Omental fat pad (tissue), 4 donors: ENCODE measurements around the gene AKR7A3. TPM values are rescaled to one million over a fixed set of nuclear protein-coding genes. Genes with fewer than 3 reads are reported as not detected.

Source experiments
- ATAC-seq: fragments of 150-250 bp; one replicate; pipeline ENCODE4 v1.9.1; 2016; ENCODE audit warnings: mild to moderate bottlenecking, moderate library complexity; ENCODE audit not compliant: low FRiP score
- DNase-seq: peaks from one replicate; pipeline ENCODE4 v3.0.0-alpha.2; 2019; ENCODE audit warnings: low spot score
- total RNA-seq, 4 donors: library from RNA; depleted of rRNA; stranded (reverse); fragments of >200 nt; gene quantifications; one replicate each; pipeline ENCODE4 v1.1.0, GENCODE V29; 2016
- TF ChIP-seq, protein P1 (sequence below), 3 donors: fragments of 450-650 bp; IDR thresholded peaks; one replicate each; pipeline ENCODE4 v1.5.1; 2016 to 2017; ENCODE audit warnings: antibody characterized with exemption in 3 of 3, mild to moderate bottlenecking in 3 of 3, moderate library complexity in 2 of 3

AKR7A3 gene
- total RNA-seq, 4 donors from 2014 or later = 0.37 to 1.7 (median 0.88) TPM

- ATAC-seq (no peak), DNase-seq (no peak)
- TF ChIP-seq, protein P1, sequence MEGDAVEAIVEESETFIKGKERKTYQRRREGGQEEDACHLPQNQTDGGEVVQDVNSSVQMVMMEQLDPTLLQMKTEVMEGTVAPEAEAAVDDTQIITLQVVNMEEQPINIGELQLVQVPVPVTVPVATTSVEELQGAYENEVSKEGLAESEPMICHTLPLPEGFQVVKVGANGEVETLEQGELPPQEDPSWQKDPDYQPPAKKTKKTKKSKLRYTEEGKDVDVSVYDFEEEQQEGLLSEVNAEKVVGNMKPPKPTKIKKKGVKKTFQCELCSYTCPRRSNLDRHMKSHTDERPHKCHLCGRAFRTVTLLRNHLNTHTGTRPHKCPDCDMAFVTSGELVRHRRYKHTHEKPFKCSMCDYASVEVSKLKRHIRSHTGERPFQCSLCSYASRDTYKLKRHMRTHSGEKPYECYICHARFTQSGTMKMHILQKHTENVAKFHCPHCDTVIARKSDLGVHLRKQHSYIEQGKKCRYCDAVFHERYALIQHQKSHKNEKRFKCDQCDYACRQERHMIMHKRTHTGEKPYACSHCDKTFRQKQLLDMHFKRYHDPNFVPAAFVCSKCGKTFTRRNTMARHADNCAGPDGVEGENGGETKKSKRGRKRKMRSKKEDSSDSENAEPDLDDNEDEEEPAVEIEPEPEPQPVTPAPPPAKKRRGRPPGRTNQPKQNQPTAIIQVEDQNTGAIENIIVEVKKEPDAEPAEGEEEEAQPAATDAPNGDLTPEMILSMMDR (IDR thresholded peaks at IDR 0.05) = no peak
These were observed 42.0 kb upstream of the AKR7A3 start for GRCh38 chr1:19330449-19331135.

DNA sequence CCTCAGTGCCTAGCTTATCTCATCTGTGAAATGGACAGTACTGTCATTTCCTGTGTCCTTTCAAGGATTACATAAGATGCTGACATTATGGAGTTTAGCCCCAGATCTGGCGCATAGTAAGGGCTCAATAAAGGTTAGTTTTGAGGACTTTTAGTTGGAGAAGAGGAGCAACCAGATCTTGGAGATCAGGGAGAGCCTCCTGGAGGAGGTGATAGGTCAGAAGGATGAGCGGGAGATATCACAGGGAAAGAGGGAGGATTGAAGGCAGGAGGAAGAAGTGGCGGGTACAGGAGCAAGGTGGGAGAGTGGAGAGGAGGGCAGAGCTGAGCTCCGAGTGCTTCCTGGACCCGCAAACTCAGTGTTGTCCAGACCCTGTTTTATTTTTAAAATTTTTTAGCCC lies 41.0 kb upstream of the AKR7A3 start:
- ATAC-seq (no peak), DNase-seq (no peak)
- TF ChIP-seq, protein P1 (IDR thresholded peaks at IDR 0.05) = no peak

- DNase-seq (no peak), ATAC-seq (no peak)
These were observed 40.6 kb upstream of the AKR7A3 start for GRCh38 chr1:19329188-19329587.

GRCh38 chr1:19328486-19328885 lies 39.9 kb upstream of the AKR7A3 start:
- TF ChIP-seq, protein P1 (IDR thresholded peaks at IDR 0.05) = no peak
- DNase-seq = no peak
- ATAC-seq = no peak

More at GRCh38 chr1:19329188-19329587, 40.6 kb upstream of the AKR7A3 start:
- TF ChIP-seq, protein P1 (IDR thresholded peaks at IDR 0.05) = no peak

DNA sequence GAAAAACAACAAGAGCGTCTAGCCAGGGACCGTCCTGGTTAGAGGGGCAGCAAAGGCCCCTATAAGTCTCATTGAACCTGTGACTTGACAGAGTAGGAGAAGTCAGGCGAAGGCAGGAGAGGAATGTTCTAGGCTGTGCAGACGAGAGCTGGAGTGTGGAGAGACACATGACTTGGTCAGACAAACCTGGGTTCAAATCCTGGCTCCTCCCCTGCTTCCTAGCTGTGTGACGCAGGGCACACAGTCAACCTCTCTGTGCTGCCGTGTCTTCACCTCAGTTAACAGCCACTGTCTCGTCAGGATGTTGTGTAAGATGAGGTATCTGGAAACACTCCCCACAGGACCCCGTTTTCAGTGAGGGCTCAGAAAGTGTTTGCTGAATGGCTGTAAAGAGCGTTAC lies 39.2 kb upstream of the AKR7A3 start:
- no peak for DNase-seq
- TF ChIP-seq, protein P1 (IDR thresholded peaks at IDR 0.05) = no peak
- ATAC-seq = no peak

DNA sequence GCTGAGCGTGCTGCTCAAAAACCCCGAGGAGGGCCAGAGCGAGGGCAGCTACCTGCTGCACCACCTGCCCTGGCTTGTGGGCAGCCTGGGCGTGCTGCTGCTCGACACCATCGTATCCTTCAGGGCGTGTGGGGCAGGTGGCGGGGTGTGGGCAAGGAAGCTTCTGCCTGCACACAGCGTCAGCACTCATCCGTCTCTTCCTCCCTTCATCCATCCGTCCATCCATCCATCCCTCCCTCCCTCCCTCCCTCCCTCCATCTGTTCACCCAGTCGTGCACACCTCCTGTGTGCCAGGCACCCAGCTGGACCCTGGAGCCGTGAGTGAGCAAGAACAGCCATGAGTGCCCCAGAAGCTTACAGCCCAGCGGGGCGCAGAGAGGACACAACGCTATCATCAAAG lies 38.7 kb upstream of the AKR7A3 start:
- DNase-seq = no peak
- no peak for ATAC-seq
- TF ChIP-seq, protein P1 (IDR thresholded peaks at IDR 0.05) = no peak

DNA sequence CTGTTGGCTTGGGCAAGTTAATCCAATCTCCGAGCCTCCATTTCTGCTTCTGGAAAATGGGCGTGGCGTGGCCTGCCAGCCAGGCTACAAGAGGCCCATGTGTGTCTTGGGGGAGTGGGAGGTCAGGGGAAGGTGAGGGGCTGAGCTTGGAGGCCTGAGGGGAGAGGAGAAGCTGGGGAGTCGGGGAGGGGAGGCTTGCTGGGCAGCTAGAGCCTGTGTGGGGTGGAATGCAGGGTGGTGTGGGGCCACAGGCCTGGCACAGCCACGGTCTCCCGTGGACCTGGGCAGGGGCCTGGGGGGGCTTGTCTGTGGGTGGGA lies 38.1 kb upstream of the AKR7A3 start:
- TF ChIP-seq, protein P1 (IDR thresholded peaks at IDR 0.05) = no peak
- ATAC-seq (no peak), DNase-seq (no peak)
